Endothelial cell of umbilical vein (primary cell): Measurements from ENCODE around the gene COL23A1. TPM values are rescaled to one million over a fixed set of nuclear protein-coding genes. Genes with fewer than 3 reads are reported as not detected.

Experiments
- BruUV-seq: library from RNA; stranded (reverse); fragments of 400-500 nt; replicated peaks from 2 replicates; lab custom pipeline; 2021; lab: Mats Ljungman, UMichigan
- CTCF ChIA-PET: fragments of 300-600, 350-600 bp; sonication (Branson Sonifier 250); formaldehyde crosslinking; loops from one replicate; lab custom pipeline; 2021; ENCODE audit warnings: antibody characterized with exemption, inconsistent platforms; lab: Charles Lee
- POLR2A ChIA-PET: fragments of 300-600, 350-600 bp; sonication (Branson Sonifier 250); formaldehyde crosslinking; loops from one replicate; lab custom pipeline; 2021; ENCODE audit warnings: antibody characterized with exemption, inconsistent platforms; lab: Charles Lee
- DNase-seq: peaks from one replicate; pipeline ENCODE4 v3.0.0-alpha.2; 2011; ENCODE audit warnings: low read depth, low spot score
- FAIRE-seq: peaks from 2 replicates; lab custom pipeline; 2011; peaks lifted over from hg19 to GRCh38; lab: Jason Lieb, UNC
- H2AFZ ChIP-seq: 2 replicates; pipeline ENCODE4 v1.6.0; 2012; ENCODE audit warnings: low read depth, low read length, control low read depth, inconsistent platforms
- H3K27ac ChIP-seq: 2 replicates; pipeline ENCODE4 v1.5.1; 2011; ENCODE audit warnings: low read depth, mild to moderate bottlenecking, control low read depth, low read length, moderate library complexity; ENCODE audit not compliant: insufficient read depth
- H3K27me3 ChIP-seq, 2 experiments: 2 replicates each; pipeline versions ENCODE4 v1.6.0 to v1.6.1; 2011; ENCODE audit warnings: low read length in 2 of 2, mixed read lengths in 1 of 2; ENCODE audit not compliant: control insufficient read depth in 2 of 2, insufficient read depth in 2 of 2
- H3K36me3 ChIP-seq, 2 experiments: 2 replicates in 1 of 2; 3 replicates in 1 of 2; pipeline ENCODE4 v1.5.1; 2011; ENCODE audit warnings: low read length in 2 of 2, mild to moderate bottlenecking in 1 of 2, moderate library complexity in 1 of 2; ENCODE audit not compliant: control insufficient read depth in 2 of 2, insufficient read depth in 2 of 2; ENCODE audit errors: extremely low read depth in 1 of 2
- H3K4me1 ChIP-seq: 3 replicates; pipeline ENCODE4 v1.5.1; 2011; ENCODE audit warnings: mild to moderate bottlenecking, low read length; ENCODE audit not compliant: control insufficient read depth, insufficient read depth; ENCODE audit errors: extremely low read depth
- H3K4me2 ChIP-seq: 2 replicates; pipeline ENCODE4 v1.6.1; 2011; ENCODE audit warnings: low read length, control low read depth, mixed read lengths; ENCODE audit not compliant: insufficient read depth
- H3K4me3 ChIP-seq, 3 experiments: fragments of 200-600 bp in 1 of 3; sonication (generic), shearing (Covaris generic) in 1 of 3; replicated peaks in 1 of 3; 2 replicates each; pipeline ENCODE4 v1.5.1; 2011 to 2016; ENCODE audit warnings: control low read depth in 3 of 3, low read length in 3 of 3, mild to moderate bottlenecking in 2 of 3, inconsistent platforms in 1 of 3, low read depth in 1 of 3, moderate library complexity in 1 of 3; ENCODE audit not compliant: insufficient read depth in 1 of 3
- H3K79me2 ChIP-seq: 2 replicates; pipeline ENCODE4 v1.6.0; 2012; ENCODE audit warnings: low read length, inconsistent platforms; ENCODE audit not compliant: control insufficient read depth, insufficient read depth
- H3K9ac ChIP-seq: replicated peaks from 2 replicates; pipeline ENCODE3; 2011; ENCODE audit warnings: low read length, control low read depth; ENCODE audit not compliant: insufficient read depth; ENCODE audit errors: extremely low read depth
- H3K9me1 ChIP-seq: replicated peaks from 3 replicates; pipeline ENCODE4 v1.6.0; 2011; ENCODE audit warnings: mild to moderate bottlenecking, low read length; ENCODE audit not compliant: control insufficient read depth, insufficient read depth; ENCODE audit errors: extremely low read depth
- H3K9me3 ChIP-seq: replicated peaks from 2 replicates; pipeline ENCODE4 v1.5.1; 2012; ENCODE audit warnings: low read length, inconsistent platforms; ENCODE audit not compliant: control insufficient read depth, insufficient read depth
- H4K20me1 ChIP-seq: replicated peaks from 2 replicates; pipeline ENCODE3; 2011; ENCODE audit warnings: mild to moderate bottlenecking, low read length; ENCODE audit not compliant: control insufficient read depth, insufficient read depth; ENCODE audit errors: extremely low read depth
- CTCF ChIP-seq, 2 donors: IDR thresholded peaks; 1 replicate in 1 of 2; 2 replicates in 1 of 2; pipeline ENCODE4 v1.5.1; 2011; ENCODE audit warnings: low read length in 2 of 2, mild to moderate bottlenecking in 2 of 2, moderate library complexity in 2 of 2, control low read depth in 1 of 2, inconsistent platforms in 1 of 2, low read depth in 1 of 2; ENCODE audit not compliant: insufficient read depth in 1 of 2; ENCODE audit errors: extremely low read depth in 1 of 2
- FOS ChIP-seq: IDR thresholded peaks from 2 replicates; pipeline ENCODE4 v1.6.1; 2011; ENCODE audit warnings: mild to moderate bottlenecking, low read length, moderate library complexity, borderline replicate concordance; ENCODE audit not compliant: insufficient read depth
- GATA2 ChIP-seq: IDR thresholded peaks from 2 replicates; pipeline ENCODE4 v1.7.0; 2011; ENCODE audit warnings: low read depth, mild to moderate bottlenecking, moderate library complexity, mixed read lengths, low read length; ENCODE audit not compliant: insufficient read length, insufficient read depth
- POLR2AphosphoS5 ChIP-seq: IDR thresholded peaks from 2 replicates; pipeline ENCODE4 v1.6.1; 2012; ENCODE audit warnings: low read depth, mild to moderate bottlenecking, control low read depth, low read length, moderate library complexity; ENCODE audit not compliant: insufficient read depth
- dilution Hi-C: fragments of 300-500 bp; cut with MboI; formaldehyde crosslinking; loops from one replicate; pipeline ENCODE4 v1.15.0; 2019; ENCODE audit warnings: low sequenced_read_pairs; ENCODE audit not compliant: extremely low pct_ligation_motif_present
- intact Hi-C: fragments of 100-400 bp; cut with micrococcal nuclease; formaldehyde crosslinking; loops from one replicate; pipeline ENCODE4 v1.10.0; 2022
- polyA plus RNA-seq, 4 experiments: library from polyadenylated mRNA; depleted of rRNA in 3 of 4; stranded (reverse) in 3 of 4; unstranded in 1 of 4; fragments of >200 nt; gene quantifications; 2 replicates each; pipeline versions ENCODE4 v1.2.1 to v1.2.3, GENCODE V29; 2011 to 2012; ENCODE audit warnings: missing spikeins in 1 of 4
- total RNA-seq: library from RNA; stranded (reverse); gene quantifications from 2 replicates; pipeline ENCODE4 v1.2.3, GENCODE V29; 2021

COL23A1 gene
- total and polyA plus RNA-seq, 2 donors (not counting 3 experiments of a cell fraction or from before 2014, with no cell fraction given): not detected

- Histone ChIP-seq H3K9me3 (no peaks in the 10 kb centered on the region), H3K9me1 (no peaks in the 10 kb centered on the region), H3K27ac (no peak overlapping the region), H3K36me3 (no peaks in the 10 kb centered on the region), H3K27me3 (no peaks in the 10 kb centered on the region), H3K4me3 (no peak overlapping the region), H2AFZ (no peak overlapping the region), H3K9ac (no peak overlapping the region), H4K20me1 (no peaks in the 10 kb centered on the region), H3K4me2 (no peak overlapping the region), H3K4me1 (no peaks in the 10 kb centered on the region), H3K79me2 (no peaks in the 10 kb centered on the region)
- dilution Hi-C loops: no loop called here
- ChIA-PET CTCF (no interaction called here), POLR2A (no interaction called here)
- DNase-seq: no peak
- no peak for FAIRE-seq
- intact Hi-C loops: no loop called here
- TF ChIP-seq FOS: no peak
- BruUV-seq: no TSS peak
Observed at GRCh38 chr5:178331491-178331996, 258.6 kb downstream of the COL23A1 start.

- Histone ChIP-seq H3K27ac (no peak overlapping the region), H2AFZ (no peak overlapping the region)
Observed at GRCh38 chr5:178330791-178331404, 259.3 kb downstream of the COL23A1 start.

More at GRCh38 chr5:178330791-178331404, 259.3 kb downstream of the COL23A1 start:
- no peaks in the 10 kb centered on the region for H3K36me3 ChIP-seq
- dilution Hi-C loops: no loop called here
- intact Hi-C loops: no loop called here
- H3K4me3 ChIP-seq: no peak overlapping the region
- no TSS peak for BruUV-seq
- H4K20me1 ChIP-seq: no peaks in the 10 kb centered on the region
- TF ChIP-seq GATA2 (no peak), POLR2AphosphoS5 (no peak), FOS (no peak), CTCF (IDR thresholded peaks at IDR 0.05; ENCODE audit: extremely low read depth in 1 of 2, insufficient read depth in 1 of 2, low read depth in 1 of 2, low read length in 2 of 2) (no peak)
- H3K9me1 ChIP-seq: no peaks in the 10 kb centered on the region
- FAIRE-seq (no peak), DNase-seq (no peak)
- CTCF ChIA-PET: no interaction called here
- H3K4me1 ChIP-seq: no peaks in the 10 kb centered on the region
- no peaks in the 10 kb centered on the region for H3K27me3 ChIP-seq
- POLR2A ChIA-PET: no interaction called here
- no peaks in the 10 kb centered on the region for H3K79me2 ChIP-seq
- H3K9ac ChIP-seq: no peak overlapping the region
- no peaks in the 10 kb centered on the region for H3K9me3 ChIP-seq
- no peak overlapping the region for H3K4me2 ChIP-seq
